HG03066 (cell line): ENCODE data around the gene CACNA2D4.

ENCODE experiments used
- ATAC-seq: cut with Tn5 transposase; IDR thresholded peaks from one replicate; pipeline ENCODE4 v1.9.1; 2021; ENCODE audit warnings: low read depth; ENCODE audit not compliant: unreplicated experiment

CACNA2D4 gene

GRCh38 chr12:1794440-1795090, 123.9 kb downstream of the CACNA2D4 start:
- no peak for ATAC-seq

GRCh38 chr12:1793426-1794210, 124.8 kb downstream of the CACNA2D4 start:
- no peak for ATAC-seq

GRCh38 chr12:1792406-1792805, 126.0 kb downstream of the CACNA2D4 start:
- ATAC-seq: no peak

- no peak for ATAC-seq
These were observed 127.2 kb downstream of the CACNA2D4 start for GRCh38 chr12:1791104-1791841.

GRCh38 chr12:1790444-1790843, 128.0 kb downstream of the CACNA2D4 start:
- no peak for ATAC-seq

GRCh38 chr12:1787714-1788113, 130.7 kb downstream of the CACNA2D4 start:
- ATAC-seq: no peak

- no peak for ATAC-seq
These were observed 136.2 kb downstream of the CACNA2D4 start for GRCh38 chr12:1782215-1782614.

- no peak for ATAC-seq
These were observed 136.7 kb downstream of the CACNA2D4 start for GRCh38 chr12:1781772-1782171.

GRCh38 chr12:1779783-1780182, 138.7 kb downstream of the CACNA2D4 start:
- no peak for ATAC-seq

- no peak for ATAC-seq
These were observed 139.5 kb downstream of the CACNA2D4 start for GRCh38 chr12:1778911-1779310.

GRCh38 chr12:1777798-1778197, 140.7 kb downstream of the CACNA2D4 start:
- no peak for ATAC-seq

GRCh38 chr12:1776170-1776921, 142.1 kb downstream of the CACNA2D4 start:
- no peak for ATAC-seq

- no peak for ATAC-seq
These were observed 144.4 kb downstream of the CACNA2D4 start for GRCh38 chr12:1773937-1774655.

- no peak for ATAC-seq
These were observed 148.5 kb downstream of the CACNA2D4 start for GRCh38 chr12:1769809-1770494.

- ATAC-seq: no peak
These were observed 149.8 kb downstream of the CACNA2D4 start for GRCh38 chr12:1768615-1769014.

- no peak for ATAC-seq
These were observed 150.9 kb downstream of the CACNA2D4 start for GRCh38 chr12:1767407-1768090.

- ATAC-seq: no peak
These were observed 152.3 kb downstream of the CACNA2D4 start for GRCh38 chr12:1766110-1766509.

- no peak for ATAC-seq
These were observed 155.3 kb downstream of the CACNA2D4 start for GRCh38 chr12:1763153-1763552.

GRCh38 chr12:1761857-1762256, 156.6 kb downstream of the CACNA2D4 start:
- no peak for ATAC-seq
